Kidney (tissue), 14 donors: ENCODE data around the gene SPOPL. TPM values are rescaled to one million over a fixed set of nuclear protein-coding genes. Genes with fewer than 3 reads are reported as not detected.

Source experiments
- DNase-seq, 5 donors: peaks; one replicate each; pipeline ENCODE4 v3.0.0-alpha.2; 2013 to 2020
- FAIRE-seq: peaks from 2 replicates; lab custom pipeline; 2012; peaks lifted over from hg19 to GRCh38; lab: Jason Lieb, UNC
- H3K27ac ChIP-seq, 2 donors: one replicate each; pipeline ENCODE4 v1.7.0; 2013; ENCODE audit warnings: low read depth in 2 of 2, low read length in 2 of 2, inconsistent platforms in 1 of 2
- H3K27me3 ChIP-seq: one replicate; pipeline ENCODE4 v1.7.1; 2013; ENCODE audit warnings: low read length, inconsistent platforms; ENCODE audit not compliant: control insufficient read depth, insufficient read depth
- H3K36me3 ChIP-seq, 3 donors: one replicate each; pipeline versions ENCODE4 v1.7.0 to v1.7.1; 2013; ENCODE audit warnings: low read length in 3 of 3, control low read depth in 1 of 3, inconsistent platforms in 1 of 3; ENCODE audit not compliant: insufficient read depth in 3 of 3, control insufficient read depth in 2 of 3
- H3K4me1 ChIP-seq, 3 donors: one replicate each; pipeline versions ENCODE4 v1.7.0 to v1.7.1; 2013; ENCODE audit warnings: low read length in 3 of 3, inconsistent platforms in 1 of 3, low read depth in 1 of 3; ENCODE audit not compliant: control insufficient read depth in 2 of 3, insufficient read depth in 2 of 3
- H3K4me3 ChIP-seq, 3 donors: one replicate each; pipeline versions ENCODE4 v1.7.0 to v1.8.1; 2013; ENCODE audit warnings: low read length in 3 of 3, control low read depth in 1 of 3, inconsistent platforms in 1 of 3
- H3K9ac ChIP-seq, 3 donors: one replicate each; pipeline versions ENCODE4 v1.7.0 to v1.7.1; 2013; ENCODE audit warnings: low read length in 3 of 3, control low read depth in 1 of 3, inconsistent platforms in 1 of 3
- H3K9me3 ChIP-seq, 3 donors: one replicate each; pipeline versions ENCODE4 v1.7.0 to v1.7.1; 2013; ENCODE audit warnings: low read length in 3 of 3, control low read depth in 1 of 3, inconsistent platforms in 1 of 3; ENCODE audit not compliant: control insufficient read depth in 2 of 3, insufficient read depth in 1 of 3
- CTCF ChIP-seq: IDR thresholded peaks from 3 replicates; pipeline ENCODE4 v1.5.1; 2012; ENCODE audit warnings: mild to moderate bottlenecking, moderate library complexity, borderline replicate concordance; ENCODE audit not compliant: insufficient read depth; ENCODE audit errors: extremely low read depth
- intact Hi-C: fragments of 100-400 bp; cut with DNase I; formaldehyde crosslinking; loops from one replicate; pipeline ENCODE4 v1.11.1; 2022
- polyA plus RNA-seq: library from polyadenylated mRNA; stranded (reverse); fragments of 350-450 nt; fragmentation: Illumina TruSeq; extraction: RNeasy Lipid Tissue Mini Kit (QIAGEN cat#74804); gene quantifications from one replicate; pipeline ENCODE4 v1.2.3, GENCODE V29; 2014; ENCODE audit warnings: low read depth, low replicate concordance; ENCODE audit not compliant: insufficient read depth
- total RNA-seq: library from RNA; stranded (reverse); fragmentation: NEBNext Ultra II Directional; extraction: Animal tissue kit (Norgen Biotek cat#: 25700); gene quantifications from one replicate; pipeline ENCODE4 v1.2.1, GENCODE V29; 2021
- donor health status: control.
- donor health status: control.
- donor health status: control.
- donor health status: control.
- donor health status: control.
- donor health status: DM: yes; HTN: yes; CAD: no.
- donor health status: Normal renal cell carcinoma (clear cell type).

Gene SPOPL
- total and polyA plus RNA-seq, 2 donors from 2014 or later, result 4.0 to 23.1 TPM

GRCh38 chr2:138621139-138621538 lies 119.6 kb downstream of the SPOPL start:
- no peak for DNase-seq
- H3K9me3 ChIP-seq, result no peaks in the 10 kb centered on the region
- no peak overlapping the region for H3K4me3 ChIP-seq
- intact Hi-C loops, result no loop called here
- no peak for TF ChIP-seq CTCF
- H3K27me3 ChIP-seq, result no peaks in the 10 kb centered on the region
- no peaks in the 10 kb centered on the region for H3K4me1 ChIP-seq
- no peak for FAIRE-seq
- no peak overlapping the region for H3K27ac ChIP-seq
- no peak overlapping the region for H3K9ac ChIP-seq
- no peaks in the 10 kb centered on the region for H3K36me3 ChIP-seq

- Histone ChIP-seq H3K4me3 (no peak overlapping the region), H3K4me1 (no peaks in the 10 kb centered on the region), H3K9ac (no peak overlapping the region), H3K27ac (no peak overlapping the region), H3K27me3 (no peaks in the 10 kb centered on the region), H3K36me3 (no peaks in the 10 kb centered on the region), H3K9me3 (no peaks in the 10 kb centered on the region)
- intact Hi-C loops, result no loop called here
- no peak for FAIRE-seq
- no peak for DNase-seq
- no peak for TF ChIP-seq CTCF
These were observed 121.0 kb downstream of the SPOPL start for GRCh38 chr2:138622613-138623012.
